ENCODE results near the gene SERPINA3. TPM values are rescaled to one million over a fixed set of nuclear protein-coding genes. Genes with fewer than 3 reads are reported as not detected.
A peak's percentile ranks its signal among the peaks of the same experiment; 100 is the strongest.
"Not testable (repeated sequence)": the region's sequence is repeated elsewhere in the genome, so short reads cannot be mapped to it uniquely, and the experiment has no call there.

SERPINA3 gene
- total RNA-seq (2014; rRNA removed), result 1.2 and 1.3 TPM in 2 replicates
- not detected for polyA plus RNA-seq (2012)

DNA sequence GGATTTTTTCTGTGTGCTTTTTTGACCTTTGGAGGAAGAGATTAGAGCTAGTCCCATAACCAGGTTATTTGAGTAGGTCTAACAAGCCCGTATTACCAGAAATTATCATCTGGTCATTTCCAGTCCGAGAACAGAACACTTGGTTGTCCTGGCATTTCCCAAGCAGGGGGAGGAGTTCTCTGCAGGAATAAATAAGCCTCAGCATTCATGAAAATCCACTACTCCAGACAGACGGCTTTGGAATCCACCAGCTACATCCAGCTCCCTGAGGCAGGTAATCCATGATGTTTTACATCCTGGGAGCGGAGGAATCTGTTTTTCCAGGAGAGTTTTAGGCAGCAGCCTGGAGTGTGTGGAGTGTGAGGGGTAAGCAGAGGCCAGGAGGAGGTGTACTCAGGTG, at the start of gene SERPINA3:
SERPINA3 (plus strand) TSS at position 218 of the 400 bp plus-strand sequence. CDS start 2,051 bp downstream, outside the sequence.
- no peak for DNase-seq (ENCODE audit: low read depth)

DNA sequence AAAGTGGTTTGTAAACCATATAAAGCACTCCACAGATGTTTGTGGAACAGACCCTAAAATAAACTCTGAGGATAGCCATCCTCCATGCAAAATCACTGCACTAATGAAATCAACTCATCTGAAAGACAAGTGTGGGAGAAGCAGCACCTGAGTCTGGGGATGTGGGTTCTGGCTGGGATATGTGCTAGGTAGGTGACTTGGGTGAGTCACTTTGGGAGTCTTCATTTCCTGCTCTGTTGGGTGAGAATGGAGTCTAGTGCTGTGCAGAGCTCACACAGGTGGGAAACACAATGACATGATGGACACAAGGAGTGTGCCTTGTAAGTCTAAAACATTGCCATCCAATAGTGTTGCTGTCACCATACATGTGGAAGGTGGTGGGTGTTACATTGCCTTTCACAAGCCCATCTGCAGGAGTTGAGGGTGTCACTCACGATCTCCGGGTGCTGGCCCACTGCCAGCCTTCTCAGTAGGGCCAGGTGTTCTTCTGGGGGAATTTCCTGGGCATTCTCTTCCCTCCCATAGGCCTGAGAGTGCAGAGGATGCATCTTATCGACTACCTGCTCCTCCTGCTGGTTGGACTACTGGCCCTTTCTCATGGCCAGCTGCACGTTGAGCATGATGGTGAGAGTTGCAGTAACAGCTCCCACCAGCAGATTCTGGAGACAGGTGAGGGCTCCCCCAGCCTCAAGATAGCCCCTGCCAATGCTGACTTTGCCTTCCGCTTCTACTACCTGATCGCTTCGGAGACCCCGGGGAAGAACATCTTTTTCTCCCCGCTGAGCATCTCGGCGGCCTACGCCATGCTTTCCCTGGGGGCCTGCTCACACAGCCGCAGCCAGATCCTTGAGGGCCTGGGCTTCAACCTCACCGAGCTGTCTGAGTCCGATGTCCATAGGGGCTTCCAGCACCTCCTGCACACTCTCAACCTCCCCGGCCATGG, 49.0 kb upstream of the SERPINA3 start:
- no peak for DNase-seq (ENCODE audit: low read depth)

DNA sequence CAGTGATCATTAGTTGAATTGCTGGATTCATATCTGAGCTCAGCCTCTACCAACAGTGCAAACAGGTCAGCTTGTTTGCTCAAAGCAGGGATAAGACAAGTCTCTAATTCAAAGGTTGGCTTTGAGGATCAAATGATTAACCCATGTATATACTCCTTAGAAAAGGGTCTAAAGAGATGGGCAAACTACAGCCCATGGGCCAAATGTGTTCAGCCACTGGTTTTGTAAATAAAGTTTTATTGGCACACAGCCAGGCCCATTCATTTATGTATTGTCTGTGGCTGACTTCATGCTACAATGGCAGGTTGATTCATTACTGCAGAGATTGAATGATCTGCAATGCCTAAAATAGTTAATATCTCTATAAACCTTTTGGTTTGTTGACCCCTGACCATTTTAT, 47.8 kb upstream of the SERPINA3 start:
- DNase-seq (ENCODE audit: low read depth), result no peak

- DNase-seq (ENCODE audit: low read depth), result no peak
These were observed 44.0 kb upstream of the SERPINA3 start for GRCh38 chr14:94568186-94568585.

- DNase-seq (ENCODE audit: low read depth), result no peak
These were observed 42.7 kb upstream of the SERPINA3 start for GRCh38 chr14:94569381-94570001.

GRCh38 chr14:94570002-94570400, 42.2 kb upstream of the SERPINA3 start:
- no peak for DNase-seq (ENCODE audit: low read depth)

DNA sequence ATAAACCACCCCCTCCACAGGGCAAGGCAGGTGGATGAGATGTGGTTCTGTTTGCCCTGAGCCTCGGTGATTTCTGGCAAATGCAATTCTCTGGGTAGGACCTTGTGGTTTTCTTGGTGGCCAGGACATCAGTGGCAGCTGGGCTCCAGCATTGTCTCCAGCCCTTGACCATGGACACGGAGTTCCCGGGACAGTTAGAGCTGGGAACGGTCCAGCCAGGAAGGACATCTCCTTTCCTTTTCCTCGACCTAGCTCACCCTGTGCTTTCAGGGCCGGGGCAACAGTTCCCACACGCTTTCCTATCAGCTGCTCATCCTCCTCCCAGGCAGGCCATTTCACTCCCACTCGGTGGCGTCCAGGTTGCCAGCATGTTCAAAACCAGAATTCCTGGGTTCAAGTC, 41.8 kb upstream of the SERPINA3 start:
- DNase-seq (ENCODE audit: low read depth), result no peak

- no peak for DNase-seq (ENCODE audit: low read depth)
These were observed 40.8 kb upstream of the SERPINA3 start for GRCh38 chr14:94571395-94571794.

- peak; percentile 13 for DNase-seq (ENCODE audit: low read depth)
These were observed 40.2 kb upstream of the SERPINA3 start for GRCh38 chr14:94571950-94572349.

- no peak for DNase-seq (ENCODE audit: low read depth)
These were observed 39.4 kb upstream of the SERPINA3 start for GRCh38 chr14:94572637-94573303.

- no peak for DNase-seq (ENCODE audit: low read depth)
These were observed 38.5 kb upstream of the SERPINA3 start for GRCh38 chr14:94573475-94574277.

GRCh38 chr14:94574336-94574735, 37.9 kb upstream of the SERPINA3 start:
- no peak for DNase-seq (ENCODE audit: low read depth)

GRCh38 chr14:94575730-94576585, 36.2 kb upstream of the SERPINA3 start:
- DNase-seq (ENCODE audit: low read depth), result peak; percentile 69

- not testable (repeated sequence) for DNase-seq (ENCODE audit: low read depth)
These were observed 34.7 kb upstream of the SERPINA3 start for GRCh38 chr14:94577472-94577871.

DNA sequence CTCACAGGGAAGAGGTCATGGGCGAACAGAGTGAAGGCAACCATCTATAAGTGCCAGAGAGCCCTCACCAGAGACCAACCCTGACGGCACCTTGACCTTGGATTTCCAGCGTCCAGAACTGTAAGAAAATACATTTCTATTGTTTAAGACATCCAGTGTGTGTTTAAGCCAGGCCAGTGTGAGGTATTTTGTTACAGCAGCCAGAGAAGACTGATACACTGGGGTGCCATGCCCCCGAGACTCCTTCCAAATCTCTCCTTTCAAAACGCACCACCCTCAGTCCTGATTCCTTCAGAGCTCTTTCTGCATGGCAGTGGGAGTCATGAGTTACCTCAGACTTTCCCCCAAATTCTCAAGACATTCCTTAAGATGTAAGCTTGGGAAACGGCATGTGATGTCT, 33.5 kb upstream of the SERPINA3 start:
- DNase-seq (ENCODE audit: low read depth), result no peak

- DNase-seq (ENCODE audit: low read depth), result peak; percentile 7
These were observed 30.8 kb upstream of the SERPINA3 start, which contains the start of gene SERPINA5 for GRCh38 chr14:94581127-94581999. Gene SERPINA5 (plus strand): TSS chr14:94581426. CDS start chr14:94587363, 5,937 bp downstream.

DNA sequence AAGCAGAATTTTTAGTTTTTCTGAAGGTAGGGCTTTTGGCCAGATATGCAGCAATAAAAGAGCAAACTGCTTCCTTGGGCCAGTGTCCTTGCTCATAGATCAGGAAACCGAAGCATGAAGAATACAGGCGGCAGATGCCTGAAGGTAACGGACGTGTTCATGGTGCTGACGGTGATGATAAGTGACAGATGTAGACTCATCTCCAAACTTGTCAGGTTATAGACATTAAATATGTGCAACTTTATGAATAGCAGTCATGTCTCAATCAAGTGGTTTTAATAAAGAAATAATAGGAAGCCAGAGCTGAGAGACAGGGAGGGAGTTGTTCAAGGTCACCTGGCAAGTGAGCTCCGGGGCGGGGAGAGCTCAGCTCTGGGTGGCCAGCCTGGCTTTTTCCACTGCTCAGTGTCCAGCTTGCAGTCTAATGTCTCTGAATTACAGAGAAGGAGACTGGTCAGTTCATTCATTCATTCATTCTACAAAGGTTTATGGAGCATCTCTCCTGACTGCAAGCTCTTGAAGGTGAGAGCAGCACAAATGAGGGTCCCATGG, 29.9 kb upstream of the SERPINA3 start:
- no peak for DNase-seq (ENCODE audit: low read depth)

- no peak for DNase-seq (ENCODE audit: low read depth)
These were observed 29.3 kb upstream of the SERPINA3 start for GRCh38 chr14:94582851-94583250.

- DNase-seq (ENCODE audit: low read depth), result no peak
These were observed 28.6 kb upstream of the SERPINA3 start for GRCh38 chr14:94583557-94583956.

Measured in LHCN-M2 (cell line).